ENCODE measurements around the gene EVL.

Gene EVL

DNA sequence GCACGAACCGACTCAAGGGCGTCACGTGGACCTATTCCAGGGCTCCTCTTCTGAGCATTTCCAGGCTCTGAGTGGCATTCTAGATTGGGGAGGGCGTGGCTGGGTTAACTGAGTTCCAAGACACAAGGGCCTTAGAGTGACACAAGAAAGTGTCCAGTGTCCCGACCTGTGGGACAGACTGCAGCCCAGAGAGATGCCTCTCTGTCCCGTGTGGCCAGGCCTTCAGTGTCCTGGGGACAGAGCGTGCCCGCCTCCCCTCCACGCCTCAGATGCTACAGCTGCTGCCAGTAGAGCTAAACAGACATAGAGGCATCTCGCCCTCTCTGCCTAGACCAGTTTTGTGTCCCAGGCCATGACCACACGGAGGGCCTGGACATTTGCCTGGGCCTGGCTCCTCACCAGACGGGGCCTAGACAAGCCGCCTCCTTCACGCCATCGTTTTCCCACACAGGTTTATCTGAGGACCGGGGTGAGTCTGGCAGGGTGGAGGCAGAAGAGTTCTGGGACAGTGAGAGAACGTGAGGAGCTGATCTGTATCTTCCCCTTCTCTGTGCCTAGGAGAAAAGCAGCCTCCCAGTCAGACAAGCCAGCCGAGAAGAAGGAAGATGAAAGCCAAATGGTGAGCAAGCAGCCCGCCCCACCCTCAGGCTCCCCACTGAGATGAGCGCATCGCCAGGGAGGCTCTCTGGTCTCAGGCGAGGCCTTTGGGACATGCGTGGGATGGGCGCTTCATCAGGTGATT lies 67.1 kb downstream of the EVL start:
- no peak for DNase-seq (ENCODE audit: low spot score)

- no peak for DNase-seq (ENCODE audit: low spot score)
These were observed 67.8 kb downstream of the EVL start for GRCh38 chr14:100132903-100133510.

- no peak for DNase-seq (ENCODE audit: low spot score)
These were observed 69.4 kb downstream of the EVL start for GRCh38 chr14:100134586-100134985.

- no peak for DNase-seq (ENCODE audit: low spot score)
These were observed 69.9 kb downstream of the EVL start for GRCh38 chr14:100135073-100135472.

DNA sequence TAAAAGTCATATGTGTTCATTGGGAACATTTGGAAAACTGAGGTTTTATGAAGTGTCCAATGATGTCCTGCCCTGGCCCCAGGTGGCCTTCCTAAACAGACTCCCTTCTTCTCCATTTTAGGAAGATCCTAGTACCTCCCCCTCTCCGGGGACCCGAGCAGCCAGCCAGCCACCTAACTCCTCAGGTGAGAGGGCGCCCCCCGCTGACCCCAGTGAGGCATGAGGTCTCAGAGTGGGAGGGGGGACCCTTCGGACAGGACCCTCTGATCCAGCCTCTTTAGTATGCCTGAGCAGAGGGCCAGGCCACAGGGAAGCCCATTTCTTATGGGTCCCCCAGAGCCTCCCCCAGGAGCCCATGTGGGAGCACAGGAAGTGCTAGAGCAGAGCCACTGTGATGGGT lies 70.6 kb downstream of the EVL start:
- DNase-seq (ENCODE audit: low spot score): no peak

- DNase-seq (ENCODE audit: low spot score): no peak
These were observed 72.0 kb downstream of the EVL start for GRCh38 chr14:100137173-100137572.

DNA sequence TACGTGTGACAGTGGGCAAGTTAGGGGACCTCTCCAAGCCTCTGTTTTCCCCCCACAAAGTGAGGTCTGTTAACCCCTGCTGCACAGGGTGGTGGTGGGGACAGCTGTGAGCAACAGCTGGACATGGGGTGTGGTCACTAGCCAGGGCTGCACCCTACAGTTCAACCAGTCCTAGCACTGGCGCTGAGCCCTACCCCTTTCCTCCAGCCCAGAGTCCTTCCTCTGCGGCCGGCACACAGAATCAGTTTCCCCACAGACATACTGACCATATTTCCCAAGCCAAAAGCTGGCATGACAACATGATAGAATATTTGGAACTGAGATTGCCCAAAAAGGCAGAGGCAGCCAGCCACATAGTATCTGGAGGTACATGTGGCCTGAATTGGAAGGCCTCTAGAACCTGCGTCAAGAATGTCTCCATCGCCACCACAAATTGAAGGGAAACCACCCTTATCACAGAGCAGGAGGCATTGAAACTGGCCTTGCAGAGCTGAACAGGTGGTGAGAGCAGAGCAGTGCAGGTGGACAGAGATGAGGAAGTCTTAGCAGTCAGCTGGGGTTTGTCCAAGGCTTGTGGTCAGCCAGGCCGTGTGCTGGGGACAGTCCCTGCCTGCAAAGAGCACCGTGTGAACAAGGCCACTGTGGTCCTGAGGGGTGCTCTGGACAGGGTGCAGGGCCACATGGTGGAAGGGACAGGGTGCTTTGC lies 73.0 kb downstream of the EVL start:
- no peak for DNase-seq (ENCODE audit: low spot score)

- DNase-seq (ENCODE audit: low spot score): no peak
These were observed 73.7 kb downstream of the EVL start for GRCh38 chr14:100138955-100139354.

- no peak for DNase-seq (ENCODE audit: low spot score)
These were observed 75.3 kb downstream of the EVL start for GRCh38 chr14:100140452-100141078.

GRCh38 chr14:100141098-100141497 lies 75.9 kb downstream of the EVL start:
- DNase-seq (ENCODE audit: low spot score): no peak

GRCh38 chr14:100142073-100143040 lies 77.1 kb downstream of the EVL start:
- DNase-seq (ENCODE audit: low spot score): no peak

DNA sequence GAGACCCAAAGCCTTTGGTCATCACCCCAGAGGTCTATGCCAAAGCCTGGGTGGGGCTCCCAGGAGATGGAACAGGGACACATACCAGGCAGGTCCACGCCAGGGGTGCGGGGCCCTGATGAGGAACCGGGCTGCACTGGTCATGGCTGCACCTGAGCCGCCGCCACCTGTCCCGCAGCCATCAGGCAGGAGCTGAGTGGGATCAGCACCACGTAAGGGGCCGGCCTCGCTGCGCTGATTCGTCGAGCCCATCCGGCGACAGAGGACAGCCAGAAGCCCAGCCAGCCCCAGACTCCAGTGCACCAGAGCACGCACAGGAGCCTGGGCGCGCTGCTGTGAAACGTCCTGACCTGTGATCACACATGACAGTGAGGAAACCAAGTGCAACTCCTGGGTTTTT lies 78.3 kb downstream of the EVL start:
- DNase-seq (ENCODE audit: low spot score): no peak

DNA sequence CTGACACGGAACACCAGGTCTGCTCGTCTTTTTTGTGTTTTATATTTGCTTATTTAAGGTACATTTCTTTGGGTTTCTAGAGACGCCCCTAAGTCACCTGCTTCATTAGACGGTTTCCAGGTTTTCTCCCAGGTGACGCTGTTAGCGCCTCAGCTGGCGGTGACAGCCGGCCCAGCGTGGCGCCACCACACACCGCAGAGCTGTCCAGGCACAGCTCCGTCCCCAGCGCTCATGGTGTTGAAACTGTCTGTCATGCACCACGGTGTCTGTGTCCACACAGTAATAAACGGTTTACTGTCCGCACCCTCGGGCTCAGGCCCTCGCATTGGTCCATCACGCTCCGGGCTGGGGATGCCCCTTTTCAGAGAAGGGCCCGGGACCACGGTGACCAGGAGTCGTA lies 78.7 kb downstream of the EVL start:
- no peak for DNase-seq (ENCODE audit: low spot score)

GRCh38 chr14:100144645-100144995 lies 79.4 kb downstream of the EVL start:
- no peak for DNase-seq (ENCODE audit: low spot score)

DNA sequence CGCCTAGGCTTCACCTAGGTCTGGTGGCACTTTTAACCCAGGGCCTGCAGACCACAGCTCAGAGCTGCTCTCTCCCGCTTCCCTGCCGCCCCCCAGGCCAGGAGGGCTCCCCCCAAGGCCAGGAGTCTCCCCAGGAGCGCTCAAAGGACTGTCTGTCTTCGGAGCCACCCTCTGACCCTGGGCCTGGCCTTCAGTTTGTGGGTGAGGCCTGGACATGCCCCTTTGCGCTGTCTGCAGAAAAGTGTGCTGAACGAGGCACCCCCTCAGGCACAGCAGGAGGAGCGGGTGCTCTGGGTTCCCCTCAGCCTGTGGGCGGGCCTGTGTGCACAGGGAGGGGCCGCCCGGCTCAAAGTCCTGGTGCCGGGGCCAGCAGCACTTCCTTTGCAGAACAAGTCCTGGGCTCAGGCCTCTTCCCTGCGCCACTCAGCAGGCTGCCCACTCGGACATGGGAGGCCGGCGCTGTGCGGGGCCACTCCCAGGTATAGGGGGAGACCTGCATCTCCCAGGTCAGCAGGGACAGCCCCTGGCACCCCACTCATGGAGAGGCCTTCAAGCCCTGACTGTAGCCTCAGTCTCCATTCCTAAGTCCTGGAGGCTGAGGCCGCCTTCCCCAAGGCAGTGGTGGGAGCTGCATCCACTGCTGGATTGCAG lies 79.9 kb downstream of the EVL start:
- DNase-seq (ENCODE audit: low spot score): no peak

DNA sequence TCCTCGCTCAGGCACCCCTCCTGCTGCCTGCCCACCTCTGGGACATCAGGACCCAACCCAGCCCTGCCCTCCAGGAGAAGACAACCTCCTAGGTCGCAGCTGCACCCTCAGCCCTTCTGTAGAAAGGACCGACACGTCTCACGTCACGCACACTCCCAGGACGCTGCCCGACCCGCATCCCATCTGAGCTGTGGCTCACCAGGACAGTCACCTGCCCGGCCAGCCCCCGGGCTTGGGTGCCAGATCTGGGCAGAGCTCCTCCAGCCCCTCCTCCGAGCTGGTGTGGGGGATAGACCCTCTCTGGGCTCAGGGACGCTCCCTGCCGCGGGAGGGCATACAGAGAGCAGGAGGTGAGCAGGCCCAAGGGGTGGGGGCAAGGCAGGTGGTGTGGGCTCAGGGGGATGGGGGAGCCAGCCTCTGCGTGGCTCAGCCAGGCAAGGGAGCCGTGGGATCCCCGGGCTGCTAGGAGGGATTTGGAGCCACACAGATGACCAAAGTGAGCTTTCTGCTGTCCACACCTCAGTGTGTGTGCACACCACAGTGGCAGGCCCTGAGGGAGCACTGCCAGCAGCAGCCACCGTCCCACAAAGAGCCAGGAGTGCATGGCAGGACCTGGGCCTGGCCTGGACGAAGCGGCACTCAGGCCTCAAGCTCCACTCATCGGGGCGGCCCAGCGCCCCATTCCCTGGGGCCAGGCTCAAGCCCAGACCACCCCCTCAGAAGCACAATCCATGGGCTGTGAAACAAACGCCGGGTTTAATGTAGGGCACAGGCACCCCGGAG lies 80.7 kb downstream of the EVL start:
- DNase-seq (ENCODE audit: low spot score): no peak

GRCh38 chr14:100146531-100147091 lies 81.4 kb downstream of the EVL start:
- DNase-seq (ENCODE audit: low spot score): no peak

GRCh38 chr14:100147181-100147631 lies 82.0 kb downstream of the EVL start:
- DNase-seq (ENCODE audit: low spot score): no peak

DNA sequence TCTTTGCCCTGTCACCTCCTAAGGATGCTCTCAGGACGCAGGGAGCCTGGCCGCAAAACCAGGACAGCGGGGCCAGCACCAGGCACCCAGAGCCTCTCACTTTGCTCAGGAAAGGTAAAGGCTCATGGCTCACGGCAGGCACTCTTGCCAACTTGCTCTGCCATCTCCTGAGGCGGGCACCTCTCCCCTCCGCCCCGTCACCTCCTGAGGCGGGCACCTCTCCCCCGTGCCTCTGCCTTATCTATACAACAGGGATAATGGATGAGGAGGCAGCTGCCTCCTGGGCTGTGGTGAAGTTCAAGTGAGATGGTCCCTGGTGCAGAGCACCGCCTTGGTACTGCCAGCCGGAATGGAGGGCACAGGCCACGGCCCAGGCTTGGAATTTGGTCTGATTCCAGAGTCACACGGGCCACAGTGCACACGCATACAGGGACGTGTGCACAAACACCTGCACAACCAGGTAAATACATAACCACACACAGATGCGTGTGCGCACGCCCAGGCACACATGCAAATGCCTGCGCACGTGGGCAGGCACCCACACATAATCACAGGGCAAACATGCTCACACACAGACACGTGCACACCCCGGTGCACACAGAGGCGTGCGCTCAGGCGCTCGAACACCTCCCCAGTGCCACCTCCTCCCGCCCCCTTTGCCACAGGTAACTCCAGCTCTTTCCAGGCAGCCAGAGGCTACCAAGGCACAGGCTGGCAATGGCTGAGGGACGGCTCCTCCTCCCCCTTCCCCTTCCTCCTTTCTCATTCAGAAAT lies 82.7 kb downstream of the EVL start:
- DNase-seq (ENCODE audit: low spot score): no peak

Measured in LoVo (cell line).